HG03280 (cell line): ENCODE measurements around the gene AMOT.
"Not testable (repeated sequence)": the region's sequence is repeated elsewhere in the genome, so short reads cannot be mapped to it uniquely, and the experiment has no call there.

Source experiments
- ATAC-seq: cut with Tn5 transposase; IDR thresholded peaks from one replicate; pipeline ENCODE4 v1.9.1; 2021; ENCODE audit warnings: mild to moderate bottlenecking, moderate library complexity; ENCODE audit not compliant: unreplicated experiment

Gene AMOT, protein sequence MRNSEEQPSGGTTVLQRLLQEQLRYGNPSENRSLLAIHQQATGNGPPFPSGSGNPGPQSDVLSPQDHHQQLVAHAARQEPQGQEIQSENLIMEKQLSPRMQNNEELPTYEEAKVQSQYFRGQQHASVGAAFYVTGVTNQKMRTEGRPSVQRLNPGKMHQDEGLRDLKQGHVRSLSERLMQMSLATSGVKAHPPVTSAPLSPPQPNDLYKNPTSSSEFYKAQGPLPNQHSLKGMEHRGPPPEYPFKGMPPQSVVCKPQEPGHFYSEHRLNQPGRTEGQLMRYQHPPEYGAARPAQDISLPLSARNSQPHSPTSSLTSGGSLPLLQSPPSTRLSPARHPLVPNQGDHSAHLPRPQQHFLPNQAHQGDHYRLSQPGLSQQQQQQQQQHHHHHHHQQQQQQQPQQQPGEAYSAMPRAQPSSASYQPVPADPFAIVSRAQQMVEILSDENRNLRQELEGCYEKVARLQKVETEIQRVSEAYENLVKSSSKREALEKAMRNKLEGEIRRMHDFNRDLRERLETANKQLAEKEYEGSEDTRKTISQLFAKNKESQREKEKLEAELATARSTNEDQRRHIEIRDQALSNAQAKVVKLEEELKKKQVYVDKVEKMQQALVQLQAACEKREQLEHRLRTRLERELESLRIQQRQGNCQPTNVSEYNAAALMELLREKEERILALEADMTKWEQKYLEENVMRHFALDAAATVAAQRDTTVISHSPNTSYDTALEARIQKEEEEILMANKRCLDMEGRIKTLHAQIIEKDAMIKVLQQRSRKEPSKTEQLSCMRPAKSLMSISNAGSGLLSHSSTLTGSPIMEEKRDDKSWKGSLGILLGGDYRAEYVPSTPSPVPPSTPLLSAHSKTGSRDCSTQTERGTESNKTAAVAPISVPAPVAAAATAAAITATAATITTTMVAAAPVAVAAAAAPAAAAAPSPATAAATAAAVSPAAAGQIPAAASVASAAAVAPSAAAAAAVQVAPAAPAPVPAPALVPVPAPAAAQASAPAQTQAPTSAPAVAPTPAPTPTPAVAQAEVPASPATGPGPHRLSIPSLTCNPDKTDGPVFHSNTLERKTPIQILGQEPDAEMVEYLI

DNA sequence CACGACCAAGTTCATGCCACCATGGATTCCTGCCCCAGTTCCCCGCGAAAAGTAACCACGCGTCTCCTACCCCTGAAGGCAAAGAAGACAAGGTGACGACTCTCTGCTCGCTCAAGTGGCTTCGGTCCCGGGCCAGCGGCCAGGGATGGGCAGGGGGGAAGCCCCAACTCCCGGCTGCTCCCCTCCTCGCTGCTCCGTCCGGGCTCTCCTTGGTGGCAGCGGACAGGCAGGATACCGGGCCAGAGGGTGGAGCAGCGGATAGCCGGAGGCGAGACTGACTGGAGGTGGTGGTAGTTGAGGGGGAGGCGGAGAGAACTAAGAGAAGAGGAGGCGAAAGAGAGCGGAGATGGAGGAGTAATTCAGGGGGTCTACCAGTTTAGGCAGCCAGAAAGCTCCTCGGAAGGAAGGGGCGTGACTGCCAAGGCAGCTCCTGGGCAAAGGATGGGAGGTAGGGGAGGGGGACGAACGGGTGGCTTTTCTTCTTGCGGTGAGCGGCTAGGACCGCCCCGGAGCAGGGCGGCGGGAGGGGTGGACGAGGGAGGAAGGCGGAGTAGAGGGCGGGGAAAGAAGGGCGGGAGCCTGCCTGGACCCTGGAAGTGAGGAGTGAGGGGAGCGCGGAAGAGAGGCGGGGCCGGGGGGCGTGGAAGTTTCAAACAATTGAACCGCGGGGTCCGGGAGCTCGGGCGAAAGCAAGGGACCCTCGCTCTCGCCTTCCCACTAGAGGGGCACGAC is at the start of gene AMOT:
Gene AMOT, minus strand, starts transcription at position 450 of the 732 bp plus-strand sequence. CDS start 17,705 bp downstream, outside the sequence.
- peak; percentile 56 for ATAC-seq

DNA sequence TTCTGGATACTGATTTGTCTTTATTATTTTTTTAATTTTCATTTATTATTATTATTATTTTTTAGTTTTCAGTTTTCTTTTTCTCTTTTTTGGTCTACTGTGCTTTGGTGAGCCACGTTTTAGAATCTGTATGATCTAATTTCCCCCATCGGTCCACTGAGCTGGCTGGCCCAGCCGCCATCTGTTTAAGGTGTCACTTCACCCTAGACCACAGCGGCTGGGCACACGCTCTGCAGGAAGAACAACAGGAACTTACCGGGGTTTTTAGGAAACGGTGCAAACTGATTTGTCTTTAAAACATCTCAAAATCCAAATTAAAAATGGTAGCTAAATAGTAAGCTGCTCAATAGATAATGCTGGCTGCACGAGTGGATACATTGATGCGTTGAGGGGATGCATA is 48.8 kb upstream of the AMOT start:
- ATAC-seq, result no peak

DNA sequence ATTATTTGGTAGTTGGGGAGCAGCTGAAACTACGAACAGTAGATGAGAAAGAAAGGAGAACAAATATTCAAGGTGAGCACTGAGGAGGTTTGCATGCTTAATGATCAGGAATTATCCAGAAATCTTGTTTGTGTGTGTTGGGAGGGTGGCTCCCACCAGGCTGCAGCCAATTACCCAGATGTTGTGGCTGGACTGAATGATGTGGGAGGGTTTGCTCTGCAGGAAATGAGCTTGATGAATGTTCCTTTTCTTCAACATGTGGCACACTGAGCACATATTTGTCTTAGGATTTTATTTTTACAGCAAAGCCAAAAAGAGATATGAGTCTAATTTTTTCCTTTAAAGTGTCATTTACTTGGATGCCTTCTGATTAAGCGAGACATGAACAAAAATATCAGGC is 48.3 kb upstream of the AMOT start:
- ATAC-seq, result no peak

DNA sequence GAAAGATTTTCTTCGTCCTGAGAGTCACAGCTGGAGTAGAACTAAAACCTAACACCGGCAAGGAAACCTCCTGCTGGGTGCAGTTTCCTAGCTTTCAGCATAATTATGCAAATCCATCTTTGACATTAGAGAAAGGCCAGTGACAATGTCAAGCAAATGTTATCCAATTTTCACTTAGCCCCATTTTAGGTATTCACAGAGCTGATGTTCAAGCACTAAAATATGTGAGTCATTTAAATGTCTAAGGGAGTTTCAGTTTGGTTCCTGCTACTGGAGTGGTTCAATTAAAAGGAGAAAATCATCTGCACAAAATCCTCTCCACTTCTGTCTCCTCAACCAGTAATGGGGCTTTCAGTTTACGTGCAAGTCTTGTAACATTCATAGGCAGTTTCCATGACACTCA is 37.1 kb upstream of the AMOT start:
- peak; percentile 56 for ATAC-seq

DNA sequence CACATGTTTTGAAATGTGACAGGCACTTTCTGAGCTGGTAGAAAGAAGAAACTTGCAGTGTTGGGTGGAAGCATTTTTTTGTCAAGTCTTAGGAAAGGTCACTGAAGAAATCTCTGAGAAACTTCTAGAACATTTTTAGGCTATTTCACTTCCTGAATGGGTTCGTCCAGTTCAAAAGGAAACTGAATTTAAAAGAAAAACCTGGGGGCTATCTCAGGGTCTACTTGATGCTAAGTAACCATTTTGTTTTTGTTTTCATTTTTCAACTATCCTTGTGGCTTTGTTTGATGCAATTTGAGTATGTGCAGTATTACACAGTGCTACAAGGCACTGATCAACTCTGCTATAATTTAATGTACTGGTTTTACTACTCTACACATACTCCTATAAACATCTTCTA is 34.0 kb upstream of the AMOT start:
- ATAC-seq, result peak; percentile 37

DNA sequence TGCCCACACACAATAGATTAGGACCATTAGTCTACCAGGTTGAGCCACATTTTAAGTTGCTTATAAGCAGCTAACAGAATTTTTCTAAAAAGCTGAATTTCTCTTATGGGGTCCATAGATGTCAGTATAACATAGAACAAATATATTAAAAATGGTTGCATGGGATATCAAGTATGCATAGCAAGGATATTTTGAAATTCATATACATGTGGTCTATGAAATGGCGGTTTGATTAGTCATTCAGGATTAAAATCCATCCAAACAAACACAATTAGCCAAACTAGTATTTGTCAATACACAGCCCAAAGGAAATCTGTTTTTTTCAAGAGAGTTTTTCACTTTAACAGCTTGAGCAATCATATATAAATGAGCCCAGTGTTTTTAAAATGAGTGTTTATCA is 33.5 kb upstream of the AMOT start:
- peak; percentile 22 for ATAC-seq

DNA sequence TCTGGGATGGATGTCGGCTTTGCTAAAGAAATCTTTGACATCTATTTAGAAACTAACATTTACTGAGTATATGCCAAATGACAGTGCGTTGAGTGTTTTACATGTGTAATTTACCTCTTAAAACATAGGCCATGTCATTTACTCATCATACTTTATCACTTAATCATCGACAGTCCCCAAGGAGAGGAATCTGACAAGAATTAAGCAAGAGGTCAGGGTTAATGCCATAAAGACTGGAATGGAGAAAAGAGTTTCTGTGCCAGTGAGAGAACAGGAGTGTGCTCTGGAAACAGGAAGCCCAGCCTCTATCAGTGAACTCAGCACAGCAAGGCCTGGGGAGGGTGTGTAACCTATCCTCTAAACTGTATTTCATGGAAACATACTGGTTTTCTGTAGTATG is 28.0 kb upstream of the AMOT start:
- ATAC-seq, result no peak

DNA sequence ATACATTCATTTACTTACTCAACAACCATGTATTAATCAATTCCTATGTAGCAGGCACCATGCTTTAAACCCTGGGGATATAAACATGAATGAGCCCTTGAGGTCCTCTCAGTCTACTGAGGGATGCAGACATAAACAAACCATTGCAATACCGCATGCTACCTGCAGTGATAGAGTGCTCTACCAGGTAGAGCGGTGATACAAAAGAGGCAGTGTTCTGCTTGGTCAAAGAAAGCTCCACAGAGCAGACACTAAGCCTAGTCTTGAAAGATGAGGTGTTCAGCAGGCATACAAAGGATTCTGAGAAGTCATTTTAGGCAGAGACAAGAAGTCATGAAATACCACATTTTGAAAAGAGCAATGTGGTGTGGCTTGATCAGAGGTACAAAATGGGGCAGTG is 26.9 kb upstream of the AMOT start:
- ATAC-seq, result peak; percentile 96

DNA sequence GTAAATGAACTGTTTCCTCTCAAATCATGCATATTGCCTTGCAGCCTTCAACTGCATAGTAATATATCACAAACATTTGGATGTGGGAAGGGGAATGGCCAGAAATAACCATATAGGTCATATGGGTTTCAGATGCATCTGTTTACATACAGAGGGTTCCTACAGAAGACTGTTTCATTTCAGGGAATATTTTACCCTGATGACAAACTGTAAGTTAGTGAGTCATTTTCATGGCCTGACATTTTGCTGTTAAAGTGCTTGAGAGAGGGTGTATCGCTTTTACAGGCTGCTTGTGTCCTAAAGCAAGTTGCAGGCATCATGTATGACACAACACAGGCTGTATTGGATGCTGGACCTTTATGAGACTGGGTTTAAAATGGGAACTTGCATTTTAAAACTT is 25.5 kb upstream of the AMOT start:
- no peak for ATAC-seq

DNA sequence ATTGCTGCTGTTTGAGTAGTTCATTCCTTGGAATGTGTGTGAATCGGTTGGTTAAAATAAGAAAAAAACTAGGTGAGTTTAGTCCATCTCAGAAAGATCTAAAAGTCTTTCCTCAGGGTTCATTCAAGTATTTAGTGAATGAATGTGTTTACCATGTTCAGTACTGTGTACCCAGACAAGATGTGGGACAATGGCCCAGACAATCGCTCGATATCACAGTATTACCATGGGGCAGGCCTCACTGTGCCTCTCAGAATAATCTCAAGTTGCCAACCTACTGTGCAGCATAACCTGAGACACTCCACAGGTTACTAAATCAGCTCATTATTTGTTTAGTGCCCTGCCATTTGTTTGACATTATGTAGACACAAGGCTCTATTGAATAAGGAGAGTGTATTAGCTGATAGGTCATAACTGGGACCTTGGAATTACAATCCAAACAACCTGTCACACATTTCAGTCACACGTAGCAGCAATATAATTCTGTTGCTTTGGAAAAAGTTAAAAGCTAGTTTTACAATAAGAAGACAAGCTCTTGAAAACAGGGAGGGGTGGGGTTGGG is 24.9 kb upstream of the AMOT start:
- ATAC-seq, result no peak

DNA sequence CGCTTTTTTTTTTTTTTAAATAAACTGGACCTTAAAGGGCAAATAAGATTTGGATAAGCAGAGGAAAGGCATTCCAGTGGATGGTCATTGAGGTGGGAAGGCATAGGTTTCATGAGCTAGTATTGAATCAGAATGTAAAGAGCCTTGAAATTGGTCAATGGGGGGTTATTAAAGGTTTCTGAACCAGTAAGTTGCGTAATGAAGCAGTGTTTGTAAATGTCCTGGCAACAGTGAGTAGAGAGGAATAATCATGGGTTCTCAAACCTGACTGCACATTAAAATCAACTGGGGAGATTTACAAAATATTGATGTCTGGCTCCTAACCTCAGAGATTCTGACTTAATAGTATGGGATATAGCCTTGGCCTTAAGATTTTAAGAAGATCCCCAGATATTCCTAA is 23.2 kb upstream of the AMOT start:
- ATAC-seq, result no peak

DNA sequence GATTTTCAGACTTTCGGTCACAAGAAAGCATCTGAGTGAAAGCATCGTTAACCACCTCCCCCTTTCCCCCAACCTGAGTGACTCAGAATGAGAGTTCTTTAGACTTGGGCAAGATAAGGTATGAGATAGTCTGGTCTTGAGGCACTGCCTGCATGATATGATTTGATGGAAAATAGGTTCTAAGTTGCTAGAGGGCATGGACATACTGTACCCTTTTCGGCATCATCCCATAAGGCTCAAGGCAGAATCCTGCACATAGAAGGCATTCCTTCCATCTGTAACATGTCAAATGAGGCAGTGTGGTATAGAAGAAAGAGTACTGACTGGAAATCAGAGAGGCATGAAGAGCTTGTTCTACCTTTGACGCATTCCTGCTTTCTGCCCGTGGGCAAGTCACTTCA is 16.8 kb upstream of the AMOT start:
- ATAC-seq, result no peak

DNA sequence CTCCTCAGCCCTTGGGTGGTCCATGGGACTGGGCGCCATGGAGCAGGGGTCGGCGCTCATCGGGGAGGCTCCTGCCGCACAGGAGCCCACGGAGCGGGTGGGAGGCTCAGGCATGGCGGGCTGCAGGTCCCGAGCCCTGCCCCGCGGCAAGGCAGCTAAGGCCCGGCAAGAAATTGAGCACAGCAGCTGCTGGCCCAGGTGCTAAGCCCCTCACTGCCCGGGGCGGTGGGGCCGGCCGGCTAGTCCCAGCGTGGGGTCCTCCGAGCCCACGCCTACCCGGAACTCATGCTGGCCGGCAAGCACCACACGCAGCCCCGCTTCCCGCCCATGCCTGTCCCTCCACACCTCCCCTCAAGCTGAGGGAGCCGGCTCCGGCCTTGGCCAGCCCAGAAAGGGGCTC is 14.3 kb upstream of the AMOT start:
- not testable (repeated sequence) for ATAC-seq

DNA sequence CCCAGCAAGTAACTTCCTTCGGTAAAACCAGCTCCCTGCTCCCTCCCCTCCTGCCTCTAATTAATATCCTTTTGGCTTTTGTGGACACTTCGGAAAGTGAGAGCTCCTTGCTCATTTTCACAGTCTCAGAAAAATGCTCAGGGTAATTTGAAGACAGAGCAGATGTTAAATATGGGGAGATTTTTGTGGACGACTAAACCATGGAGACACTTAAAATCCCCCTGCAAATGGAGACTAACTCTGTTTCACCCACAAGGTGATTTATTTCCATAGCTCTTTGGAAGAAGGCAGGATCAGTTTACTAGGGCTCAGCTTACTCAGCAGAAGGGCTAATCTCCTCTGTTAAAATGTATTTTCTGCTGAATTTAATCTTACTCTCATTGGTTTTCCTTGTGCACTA is 12.2 kb upstream of the AMOT start:
- ATAC-seq, result no peak

DNA sequence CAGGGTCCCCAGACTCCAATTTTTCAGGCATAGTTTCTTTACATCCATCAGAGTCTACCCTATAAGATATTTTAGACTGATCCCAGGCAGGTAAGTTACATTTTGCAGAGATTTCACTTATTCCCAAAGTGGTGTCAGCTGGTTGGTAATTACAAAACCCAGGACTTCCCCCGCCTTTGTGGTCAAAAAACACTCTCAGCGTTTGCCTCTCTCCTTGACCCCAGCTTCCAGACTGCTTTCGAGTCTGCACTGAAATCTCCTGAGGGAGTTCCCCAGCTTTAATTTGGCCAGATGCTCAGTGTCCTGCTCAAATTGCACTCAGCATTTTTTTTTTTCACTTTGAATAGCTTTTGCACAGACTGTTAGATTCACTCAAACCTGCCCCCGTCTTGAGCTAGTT is 11.2 kb upstream of the AMOT start:
- peak; percentile 55 for ATAC-seq

DNA sequence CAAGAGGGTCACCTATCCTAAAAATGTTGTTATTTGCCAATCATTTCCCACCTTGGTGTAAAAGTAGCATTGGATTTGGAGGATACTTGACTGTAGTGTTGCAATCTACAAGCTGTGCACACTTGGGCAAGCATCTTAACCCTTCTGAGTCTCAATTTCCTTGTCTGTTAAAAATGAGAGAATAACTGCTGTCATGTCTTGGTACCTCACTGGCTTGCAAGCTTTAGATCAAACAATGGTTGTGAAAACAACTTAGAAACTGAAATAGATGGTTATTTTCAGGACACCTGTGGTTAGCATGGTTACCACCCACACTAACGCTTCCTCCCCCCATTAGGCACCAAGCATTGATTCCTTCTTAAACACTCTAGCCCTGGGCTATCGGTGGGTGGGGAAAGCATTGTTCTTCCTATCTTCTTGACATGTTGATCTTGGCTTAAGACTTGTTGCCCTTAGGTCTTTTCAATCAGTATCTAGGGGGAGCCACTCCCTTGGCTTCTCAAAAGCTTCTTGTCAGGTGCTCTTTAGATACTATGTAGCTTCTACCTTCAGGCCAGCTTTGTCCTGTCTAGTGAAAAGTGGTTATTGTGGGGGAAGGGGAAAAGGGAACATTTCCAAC is 10.6 kb upstream of the AMOT start:
- peak; percentile 84 for ATAC-seq

DNA sequence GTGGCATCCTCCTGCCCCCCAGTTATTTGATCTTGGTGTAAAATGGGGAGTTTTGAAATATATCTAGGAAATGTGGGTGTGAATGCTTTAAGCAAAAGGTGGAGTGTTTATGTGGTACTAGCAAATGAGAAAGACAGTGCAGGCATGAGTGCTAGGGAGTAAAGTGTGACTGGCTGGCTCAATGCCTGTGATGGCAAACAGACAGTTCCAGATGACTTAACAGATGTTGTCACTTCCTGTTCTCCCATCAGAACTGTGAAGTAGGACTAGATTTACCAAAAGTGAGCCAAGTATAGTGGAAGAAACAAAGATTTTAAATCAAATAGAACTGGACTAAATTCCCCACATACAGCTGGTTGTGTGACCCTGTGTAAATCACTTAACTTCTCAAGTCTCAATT is 8.4 kb upstream of the AMOT start:
- ATAC-seq, result no peak

DNA sequence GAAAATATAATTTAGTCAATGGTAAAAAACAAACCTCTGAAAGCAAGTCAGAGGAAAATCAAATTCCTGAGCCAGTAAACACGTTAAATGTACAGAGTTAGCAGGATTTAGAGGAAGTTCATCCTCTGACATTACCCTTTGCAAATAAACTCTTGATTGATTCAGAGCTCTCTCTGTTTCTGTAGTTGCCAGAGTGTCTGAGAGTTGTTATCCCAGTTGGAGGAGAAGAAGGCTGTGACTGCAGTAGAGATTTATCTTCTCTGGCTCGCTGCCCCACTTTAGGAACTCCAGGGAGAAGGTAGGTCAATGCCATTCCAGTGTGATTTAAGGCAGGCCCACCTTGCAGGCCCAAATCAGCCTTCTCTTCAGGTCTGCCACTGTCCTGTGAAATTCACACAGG is 6.2 kb upstream of the AMOT start:
- no peak for ATAC-seq

DNA sequence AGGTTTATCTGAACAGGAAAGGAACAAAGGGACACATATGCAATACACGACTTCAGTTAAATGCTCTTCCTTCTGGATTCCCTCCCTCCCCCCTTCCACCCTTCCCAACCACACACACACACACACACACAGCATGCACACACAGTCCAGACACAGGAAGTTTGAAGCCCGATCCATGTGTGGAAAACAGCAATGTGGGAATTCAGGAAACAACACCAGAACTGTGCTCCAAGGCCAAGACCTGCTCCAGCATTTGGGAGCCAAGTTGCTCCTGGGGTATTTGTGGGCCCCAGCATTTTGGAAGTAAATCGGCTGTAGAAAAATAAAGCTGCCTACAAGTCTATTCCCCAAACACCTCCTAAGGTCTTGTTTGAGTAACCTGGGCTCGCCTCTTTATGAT is 5.6 kb upstream of the AMOT start:
- no peak for ATAC-seq

DNA sequence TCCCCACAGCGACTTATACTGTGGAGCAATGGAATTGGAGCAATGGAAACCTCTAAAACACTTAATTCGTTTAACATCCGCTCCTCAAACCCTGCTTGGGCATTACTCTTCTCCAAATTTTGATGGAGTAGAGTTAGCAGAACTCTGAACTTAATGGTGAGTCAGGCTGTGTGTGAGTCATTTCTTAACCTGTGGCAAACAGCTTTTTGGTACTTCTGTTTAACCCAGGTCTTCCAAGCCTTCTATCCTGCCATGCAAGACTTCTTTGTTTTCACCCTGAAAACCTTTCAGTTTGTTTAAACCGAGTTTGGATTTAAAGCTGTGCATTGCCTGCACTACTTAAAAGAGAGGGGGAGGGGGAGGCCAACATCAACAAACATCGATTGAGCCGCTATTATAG is 3.6 kb upstream of the AMOT start:
- no peak for ATAC-seq
